Measurements from ENCODE around the gene GRIFIN.

GRIFIN gene

GRCh38 chr7:2479276-2480069 lies 3.3 kb upstream of the GRIFIN start:
- H3K79me2 ChIP-seq (ENCODE audit: insufficient read depth, low read length), result no peaks in the 10 kb centered on the region
- H3K27me3 ChIP-seq (ENCODE audit: insufficient read depth, low read length), result peaks cover 21% of the 10 kb centered on the region
- no peaks in the 10 kb centered on the region for H4K20me1 ChIP-seq (ENCODE audit: insufficient read depth, low read length)
- no peak for TF ChIP-seq EZH2 (IDR thresholded peaks at IDR 0.05; ENCODE audit: borderline replicate concordance, low read length)
- TF ChIP-seq, protein P1, sequence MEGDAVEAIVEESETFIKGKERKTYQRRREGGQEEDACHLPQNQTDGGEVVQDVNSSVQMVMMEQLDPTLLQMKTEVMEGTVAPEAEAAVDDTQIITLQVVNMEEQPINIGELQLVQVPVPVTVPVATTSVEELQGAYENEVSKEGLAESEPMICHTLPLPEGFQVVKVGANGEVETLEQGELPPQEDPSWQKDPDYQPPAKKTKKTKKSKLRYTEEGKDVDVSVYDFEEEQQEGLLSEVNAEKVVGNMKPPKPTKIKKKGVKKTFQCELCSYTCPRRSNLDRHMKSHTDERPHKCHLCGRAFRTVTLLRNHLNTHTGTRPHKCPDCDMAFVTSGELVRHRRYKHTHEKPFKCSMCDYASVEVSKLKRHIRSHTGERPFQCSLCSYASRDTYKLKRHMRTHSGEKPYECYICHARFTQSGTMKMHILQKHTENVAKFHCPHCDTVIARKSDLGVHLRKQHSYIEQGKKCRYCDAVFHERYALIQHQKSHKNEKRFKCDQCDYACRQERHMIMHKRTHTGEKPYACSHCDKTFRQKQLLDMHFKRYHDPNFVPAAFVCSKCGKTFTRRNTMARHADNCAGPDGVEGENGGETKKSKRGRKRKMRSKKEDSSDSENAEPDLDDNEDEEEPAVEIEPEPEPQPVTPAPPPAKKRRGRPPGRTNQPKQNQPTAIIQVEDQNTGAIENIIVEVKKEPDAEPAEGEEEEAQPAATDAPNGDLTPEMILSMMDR (IDR thresholded peaks at IDR 0.05; ENCODE audit: low read length), result no peak
- no peaks in the 10 kb centered on the region for H3K9me2 ChIP-seq (ENCODE audit: low read depth, low read length)
- H3K4me3 ChIP-seq (ENCODE audit: low read depth, low read length, poor library complexity, severe bottlenecking), result no peak overlapping the region
- no peak overlapping the region for H3K27ac ChIP-seq (ENCODE audit: low read depth, low read length, poor library complexity, severe bottlenecking)
- no peaks in the 10 kb centered on the region for H3K4me1 ChIP-seq (ENCODE audit: insufficient read depth, low read length, severe bottlenecking)
- no peaks in the 10 kb centered on the region for H3K36me3 ChIP-seq (ENCODE audit: insufficient read depth, low read length)
- no peak overlapping the region for H3K4me2 ChIP-seq (ENCODE audit: low read length)
- no peaks in the 10 kb centered on the region for H3F3A ChIP-seq (ENCODE audit: insufficient read depth, low read length)
- H3K9me3 ChIP-seq (ENCODE audit: low read length), result no peaks in the 10 kb centered on the region
- no peak overlapping the region for H2AFZ ChIP-seq (ENCODE audit: low read length)
- H3K9ac ChIP-seq (ENCODE audit: low read length), result no peak overlapping the region

DNA sequence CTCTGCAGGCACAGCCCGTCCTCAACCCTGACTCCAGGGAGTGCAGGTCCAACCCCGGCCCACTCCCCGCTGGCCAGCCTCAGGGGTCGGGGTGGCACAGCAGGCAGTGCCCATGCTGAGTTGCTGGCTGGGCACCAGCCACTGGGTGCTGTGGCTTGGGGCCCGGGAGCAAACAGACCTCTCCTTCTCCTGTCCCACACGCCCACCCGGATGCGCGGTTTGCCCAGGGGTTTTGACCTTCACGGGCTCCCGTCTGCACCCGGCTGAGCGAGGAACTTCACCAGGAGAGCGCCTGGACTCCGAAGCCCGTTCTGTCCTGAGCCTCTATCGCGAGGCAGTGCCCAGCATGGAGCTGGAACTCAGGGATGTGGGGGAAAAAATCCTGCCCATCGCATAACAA lies 2.6 kb upstream of the GRIFIN start:
- no peaks in the 10 kb centered on the region for H3K9me2 ChIP-seq (ENCODE audit: low read depth, low read length)
- H3K9ac ChIP-seq (ENCODE audit: low read length), result no peak overlapping the region
- H3K27ac ChIP-seq (ENCODE audit: low read depth, low read length, poor library complexity, severe bottlenecking), result no peak overlapping the region
- H3K36me3 ChIP-seq (ENCODE audit: insufficient read depth, low read length), result no peaks in the 10 kb centered on the region
- no peak overlapping the region for H3K4me3 ChIP-seq (ENCODE audit: low read depth, low read length, poor library complexity, severe bottlenecking)
- TF ChIP-seq, protein P1 (IDR thresholded peaks at IDR 0.05; ENCODE audit: low read length), result no peak
- no peak for TF ChIP-seq EZH2 (IDR thresholded peaks at IDR 0.05; ENCODE audit: borderline replicate concordance, low read length)
- H3K27me3 ChIP-seq (ENCODE audit: insufficient read depth, low read length), result peaks cover 20% of the 10 kb centered on the region
- no peaks in the 10 kb centered on the region for H3K4me1 ChIP-seq (ENCODE audit: insufficient read depth, low read length, severe bottlenecking)
- no peak overlapping the region for H2AFZ ChIP-seq (ENCODE audit: low read length)
- no peaks in the 10 kb centered on the region for H4K20me1 ChIP-seq (ENCODE audit: insufficient read depth, low read length)
- no peaks in the 10 kb centered on the region for H3K79me2 ChIP-seq (ENCODE audit: insufficient read depth, low read length)
- H3F3A ChIP-seq (ENCODE audit: insufficient read depth, low read length), result no peaks in the 10 kb centered on the region
- no peaks in the 10 kb centered on the region for H3K9me3 ChIP-seq (ENCODE audit: low read length)
- no peak overlapping the region for H3K4me2 ChIP-seq (ENCODE audit: low read length)

DNA sequence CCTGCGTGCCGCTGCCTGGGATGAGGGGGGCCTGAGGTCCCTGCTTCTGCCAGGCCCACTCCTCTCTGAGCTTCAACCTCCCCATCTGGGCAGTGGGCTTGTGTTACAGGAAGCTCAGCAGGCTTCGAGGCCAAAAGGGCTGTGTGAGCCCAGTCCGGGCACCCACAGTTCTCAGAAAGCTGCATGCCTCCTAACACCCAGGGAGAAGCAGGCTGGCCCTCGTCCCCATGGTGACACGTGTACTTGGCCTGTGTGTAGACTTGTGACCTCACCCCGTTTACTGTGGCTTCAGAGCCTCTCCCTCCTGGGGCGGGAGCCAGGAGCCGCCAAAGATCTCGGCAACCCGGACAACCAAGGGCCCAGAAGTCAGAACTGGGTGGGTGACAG lies 2.2 kb upstream of the GRIFIN start:
- Histone ChIP-seq H3K4me1 (ENCODE audit: insufficient read depth, low read length, severe bottlenecking) (no peaks in the 10 kb centered on the region), H3F3A (ENCODE audit: insufficient read depth, low read length) (no peaks in the 10 kb centered on the region), H3K9me2 (ENCODE audit: low read depth, low read length) (no peaks in the 10 kb centered on the region), H3K9me3 (ENCODE audit: low read length) (no peaks in the 10 kb centered on the region), H3K79me2 (ENCODE audit: insufficient read depth, low read length) (no peaks in the 10 kb centered on the region), H3K27ac (ENCODE audit: low read depth, low read length, poor library complexity, severe bottlenecking) (no peak overlapping the region), H3K27me3 (ENCODE audit: insufficient read depth, low read length) (peaks cover 16% of the 10 kb centered on the region), H3K36me3 (ENCODE audit: insufficient read depth, low read length) (no peaks in the 10 kb centered on the region), H2AFZ (ENCODE audit: low read length) (no peak overlapping the region), H3K4me3 (ENCODE audit: low read depth, low read length, poor library complexity, severe bottlenecking) (no peak overlapping the region), H4K20me1 (ENCODE audit: insufficient read depth, low read length) (no peaks in the 10 kb centered on the region), H3K4me2 (ENCODE audit: low read length) (no peak overlapping the region), H3K9ac (ENCODE audit: low read length) (no peak overlapping the region)
- TF ChIP-seq, protein P1 (IDR thresholded peaks at IDR 0.05; ENCODE audit: low read length), result no peak
- TF ChIP-seq EZH2 (IDR thresholded peaks at IDR 0.05; ENCODE audit: borderline replicate concordance, low read length), result no peak
